Medulla oblongata (tissue), 1 donor: ENCODE measurements around the gene TUT4.
"Not testable (repeated sequence)": the region's sequence is repeated elsewhere in the genome, so short reads cannot be mapped to it uniquely, and the experiment has no call there.

Experiments used
- DNase-seq: peaks from one replicate; pipeline ENCODE4 v3.0.0-alpha.2; 2015; ENCODE audit errors: extremely low spot score

Gene TUT4

GRCh38 chr1:52552505-52553361 is at the start of gene TUT4:
TUT4 (minus strand) TSS chr1:52553092; CDS start chr1:52526280, 26,812 bp downstream.
- peak; percentile 87 for DNase-seq

GRCh38 chr1:52601991-52602855 is 49.3 kb upstream of the TUT4 start, which contains the start of gene GPX7:
GPX7 (plus strand) TSS chr1:52602371; CDS start chr1:52602410, 39 bp downstream.
- peak; percentile 15 for DNase-seq

GRCh38 chr1:52601519-52601918 is 48.6 kb upstream of the TUT4 start:
- no peak for DNase-seq

- no peak for DNase-seq
Observed at GRCh38 chr1:52600533-52601179, 47.8 kb upstream of the TUT4 start.

GRCh38 chr1:52599236-52599635 is 46.3 kb upstream of the TUT4 start:
- DNase-seq = no peak

GRCh38 chr1:52598729-52599128 is 45.8 kb upstream of the TUT4 start:
- no peak for DNase-seq

GRCh38 chr1:52597912-52598311 is 45.0 kb upstream of the TUT4 start:
- DNase-seq = no peak

- DNase-seq = no peak
Observed at GRCh38 chr1:52595061-52595460, 42.2 kb upstream of the TUT4 start.

- DNase-seq = no peak
Observed at GRCh38 chr1:52593495-52593894, 40.6 kb upstream of the TUT4 start.

GRCh38 chr1:52592637-52593323 is 39.9 kb upstream of the TUT4 start:
- no peak for DNase-seq

- DNase-seq = no peak
Observed at GRCh38 chr1:52590266-52590665, 37.4 kb upstream of the TUT4 start.

GRCh38 chr1:52588535-52588934 is 35.6 kb upstream of the TUT4 start:
- peak; percentile 64 for DNase-seq

GRCh38 chr1:52588027-52588426 is 35.1 kb upstream of the TUT4 start:
- DNase-seq = no peak

- DNase-seq = no peak
Observed at GRCh38 chr1:52585474-52585873, 32.6 kb upstream of the TUT4 start.

- DNase-seq = no peak
Observed at GRCh38 chr1:52582116-52582696, 29.3 kb upstream of the TUT4 start.

- no peak for DNase-seq
Observed at GRCh38 chr1:52580283-52580682, 27.4 kb upstream of the TUT4 start.

GRCh38 chr1:52579415-52579814 is 26.5 kb upstream of the TUT4 start:
- no peak for DNase-seq

GRCh38 chr1:52578066-52578465 is 25.2 kb upstream of the TUT4 start:
- DNase-seq = not testable (repeated sequence)

GRCh38 chr1:52576074-52576473 is 23.2 kb upstream of the TUT4 start:
- no peak for DNase-seq

- no peak for DNase-seq
Observed at GRCh38 chr1:52574594-52574993, 21.7 kb upstream of the TUT4 start.

- no peak for DNase-seq
Observed at GRCh38 chr1:52572387-52572786, 19.5 kb upstream of the TUT4 start.
